Mesenchymal stem cell (in vitro differentiated cells and primary cell): ENCODE data around the gene NECAB2.

ENCODE experiments used
- DNase-seq: peaks from one replicate; pipeline ENCODE4 v3.0.0-alpha.2; 2013
- H2AFZ ChIP-seq: one replicate; pipeline ENCODE4 v1.6.1; 2013; ENCODE audit warnings: low read depth, mild to moderate bottlenecking, control low read depth, inconsistent platforms, low read length, moderate library complexity
- H2AK5ac ChIP-seq: 2 replicates; pipeline ENCODE4 v1.6.1; 2013; ENCODE audit warnings: low read length, moderate library complexity, mild to moderate bottlenecking, inconsistent platforms; ENCODE audit not compliant: severe bottlenecking
- H2BK120ac ChIP-seq: one replicate; pipeline ENCODE4 v1.6.1; 2013; ENCODE audit warnings: low read depth, mild to moderate bottlenecking, inconsistent platforms, low read length, moderate library complexity
- H2BK12ac ChIP-seq, 2 experiments: one replicate each; pipeline ENCODE4 v1.6.1; 2013; ENCODE audit warnings: inconsistent platforms in 2 of 2, low read length in 2 of 2, mild to moderate bottlenecking in 2 of 2, moderate library complexity in 2 of 2, control low read depth in 1 of 2
- H2BK15ac ChIP-seq: one replicate; pipeline ENCODE4 v1.6.1; 2013; ENCODE audit warnings: mild to moderate bottlenecking, low read depth, inconsistent platforms; ENCODE audit not compliant: poor library complexity, severe bottlenecking
- H2BK5ac ChIP-seq: 2 replicates; pipeline ENCODE4 v1.6.1; 2013; ENCODE audit warnings: low read depth, mild to moderate bottlenecking, low read length, control low read depth, inconsistent platforms; ENCODE audit not compliant: poor library complexity, severe bottlenecking
- H3K14ac ChIP-seq, 2 experiments: one replicate each; pipeline ENCODE4 v1.6.1; 2013; ENCODE audit warnings: inconsistent platforms in 2 of 2, low read length in 2 of 2, control low read depth in 1 of 2, mild to moderate bottlenecking in 1 of 2, moderate library complexity in 1 of 2
- H3K18ac ChIP-seq, 2 experiments: one replicate each; pipeline ENCODE4 v1.6.1; 2013; ENCODE audit warnings: inconsistent platforms in 2 of 2, low read length in 2 of 2, control low read depth in 1 of 2, low read depth in 1 of 2, mild to moderate bottlenecking in 1 of 2
- H3K23ac ChIP-seq, 2 experiments: one replicate each; pipeline ENCODE4 v1.6.1; 2013; ENCODE audit warnings: inconsistent platforms in 2 of 2, low read length in 2 of 2, mild to moderate bottlenecking in 2 of 2, moderate library complexity in 2 of 2, control low read depth in 1 of 2
- H3K27ac ChIP-seq: 2 replicates; pipeline ENCODE4 v1.5.1; 2013; ENCODE audit warnings: mild to moderate bottlenecking, moderate library complexity, low read length, control low read depth, inconsistent platforms; ENCODE audit not compliant: poor library complexity, severe bottlenecking
- H3K27me3 ChIP-seq, 2 experiments: 2 replicates each; pipeline versions ENCODE4 v1.6.1 to v1.7.0; 2013; ENCODE audit warnings: low read length in 2 of 2, mild to moderate bottlenecking in 2 of 2, moderate library complexity in 2 of 2, control low read depth in 1 of 2, inconsistent platforms in 1 of 2; ENCODE audit not compliant: control insufficient read depth in 1 of 2, insufficient read depth in 1 of 2
- H3K36me3 ChIP-seq, 2 experiments: 2 replicates each; pipeline versions ENCODE4 v1.6.1 to v1.7.0; 2013; ENCODE audit warnings: low read length in 2 of 2, control low read depth in 1 of 2, inconsistent platforms in 1 of 2, low read depth in 1 of 2, mild to moderate bottlenecking in 1 of 2; ENCODE audit not compliant: insufficient read depth in 2 of 2, control insufficient read depth in 1 of 2
- H3K4ac ChIP-seq, 2 experiments: one replicate each; pipeline ENCODE4 v1.6.1; 2013; ENCODE audit warnings: inconsistent platforms in 2 of 2, low read length in 2 of 2, mild to moderate bottlenecking in 2 of 2, moderate library complexity in 2 of 2, control low read depth in 1 of 2, low read depth in 1 of 2
- H3K4me1 ChIP-seq: 2 replicates; pipeline ENCODE4 v1.6.1; 2013; ENCODE audit warnings: low read depth, low read length, control low read depth; ENCODE audit not compliant: control insufficient read depth, insufficient read depth
- H3K4me2 ChIP-seq: 2 replicates; pipeline ENCODE4 v1.6.1; 2013; ENCODE audit warnings: low read length, mild to moderate bottlenecking, inconsistent platforms; ENCODE audit not compliant: poor library complexity, severe bottlenecking
- H3K4me3 ChIP-seq, 2 experiments: 2 replicates each; pipeline versions ENCODE4 v1.5.1 to v1.7.0; 2013; ENCODE audit warnings: low read length in 2 of 2, mild to moderate bottlenecking in 2 of 2, control low read depth in 1 of 2, low read depth in 1 of 2; ENCODE audit not compliant: insufficient read depth in 1 of 2
- H3K79me1 ChIP-seq: replicated peaks from 2 replicates; pipeline ENCODE4 v1.6.1; 2013; ENCODE audit warnings: mild to moderate bottlenecking, control low read depth, low read length, inconsistent platforms; ENCODE audit not compliant: poor library complexity, severe bottlenecking
- H3K9ac ChIP-seq: 2 replicates; pipeline ENCODE4 v1.7.0; 2013; ENCODE audit warnings: mild to moderate bottlenecking, low read length, moderate library complexity
- H3K9me3 ChIP-seq: 2 replicates; pipeline ENCODE4 v1.7.0; 2013; ENCODE audit warnings: mild to moderate bottlenecking, low read length; ENCODE audit not compliant: control insufficient read depth
- H4K8ac ChIP-seq: one replicate; pipeline ENCODE4 v1.6.1; 2013; ENCODE audit warnings: inconsistent platforms, mild to moderate bottlenecking, low read length, moderate library complexity
- H4K91ac ChIP-seq: one replicate; pipeline ENCODE4 v1.6.1; 2013; ENCODE audit warnings: mild to moderate bottlenecking, low read length, inconsistent platforms
- WGBS: methylation state at CpG from one replicate; pipeline ENCODE4 v1.1.7; 2013; ENCODE audit warnings: mixed read lengths; 5-methylcytosine and 5-hydroxymethylcytosine counted together

The NECAB2 gene

GRCh38 chr16:83932304-83932703 lies 35.7 kb upstream of the NECAB2 start:
- Histone ChIP-seq H2BK5ac (no peak overlapping the region), H3K4me3 (no peak overlapping the region), H3K14ac (no peak overlapping the region), H3K9ac (no peak overlapping the region), H3K18ac (no peak overlapping the region), H3K9me3 (no peaks in the 10 kb centered on the region), H3K79me1 (no peaks in the 10 kb centered on the region), H3K27ac (no peak overlapping the region), H2BK12ac (no peak overlapping the region), H3K23ac (no peak overlapping the region), H2BK120ac (no peak overlapping the region), H4K8ac (no peak overlapping the region), H3K4me2 (no peak overlapping the region), H2AK5ac (no peak overlapping the region), H3K27me3 (peaks cover 39 to 45% of the 10 kb centered on the region in 2 experiments), H2BK15ac (no peak overlapping the region), H3K4me1 (no peaks in the 10 kb centered on the region), H3K36me3 (no peaks in the 10 kb centered on the region), H3K4ac (no peak overlapping the region), H2AFZ (no peak overlapping the region), H4K91ac (no peak overlapping the region)
- 91% methylated on average over 11 of the region's 11 CpGs for WGBS
- no peak for DNase-seq

- no peaks in the 10 kb centered on the region for H3K4me1 ChIP-seq
- H2AFZ ChIP-seq, result no peak overlapping the region
- no peak overlapping the region for H2AK5ac ChIP-seq
- no peak overlapping the region for H3K4me3 ChIP-seq
- peaks cover 39 to 49% of the 10 kb centered on the region in 2 experiments for H3K27me3 ChIP-seq
- WGBS, result 90% methylated on average over 25 of the region's 25 CpGs
- no peak overlapping the region for H2BK120ac ChIP-seq
- no peak overlapping the region for H3K4me2 ChIP-seq
- no peak overlapping the region for H3K23ac ChIP-seq
- no peak overlapping the region for H3K18ac ChIP-seq
- no peak overlapping the region for H2BK15ac ChIP-seq
- H4K91ac ChIP-seq, result no peak overlapping the region
- H3K14ac ChIP-seq, result no peak overlapping the region
- no peak overlapping the region for H3K9ac ChIP-seq
- H3K27ac ChIP-seq, result no peak overlapping the region
- no peak overlapping the region for H2BK12ac ChIP-seq
- no peak overlapping the region for H3K4ac ChIP-seq
- DNase-seq, result peak; percentile 16
- H3K36me3 ChIP-seq, result no peaks in the 10 kb centered on the region
- H4K8ac ChIP-seq, result no peak overlapping the region
- no peaks in the 10 kb centered on the region for H3K9me3 ChIP-seq
- no peaks in the 10 kb centered on the region for H3K79me1 ChIP-seq
- H2BK5ac ChIP-seq, result no peak overlapping the region
Observed at GRCh38 chr16:83932955-83933673, 34.9 kb upstream of the NECAB2 start.

- H2BK5ac ChIP-seq, result no peak overlapping the region
- H4K91ac ChIP-seq, result no peak overlapping the region
- H2BK15ac ChIP-seq, result no peak overlapping the region
- peaks cover 39 to 51% of the 10 kb centered on the region in 2 experiments for H3K27me3 ChIP-seq
- WGBS, result 84% methylated on average over 28 of the region's 28 CpGs
- no peak overlapping the region for H3K23ac ChIP-seq
- no peak overlapping the region for H3K18ac ChIP-seq
- no peaks in the 10 kb centered on the region for H3K4me1 ChIP-seq
- no peak overlapping the region for H4K8ac ChIP-seq
- no peak overlapping the region for H2BK12ac ChIP-seq
- H3K79me1 ChIP-seq, result no peaks in the 10 kb centered on the region
- H3K4me2 ChIP-seq, result no peak overlapping the region
- no peaks in the 10 kb centered on the region for H3K36me3 ChIP-seq
- no peak overlapping the region for H3K14ac ChIP-seq
- H2AFZ ChIP-seq, result no peak overlapping the region
- H3K4ac ChIP-seq, result no peak overlapping the region
- H3K9me3 ChIP-seq, result no peaks in the 10 kb centered on the region
- H2BK120ac ChIP-seq, result no peak overlapping the region
- H3K4me3 ChIP-seq, result no peak overlapping the region
- H2AK5ac ChIP-seq, result no peak overlapping the region
- no peak overlapping the region for H3K27ac ChIP-seq
- peak; percentile 34 for DNase-seq
- no peak overlapping the region for H3K9ac ChIP-seq
Observed at GRCh38 chr16:83933885-83934683, 34.0 kb upstream of the NECAB2 start.

GRCh38 chr16:83934684-83934977 lies 33.4 kb upstream of the NECAB2 start:
- whole genome bisulfite sequencing, result 84% methylated on average over 12 of the region's 12 CpGs
- no peak overlapping the region for H3K18ac ChIP-seq
- H3K4ac ChIP-seq, result no peak overlapping the region
- no peak overlapping the region for H2AFZ ChIP-seq
- no peak overlapping the region for H4K8ac ChIP-seq
- H3K79me1 ChIP-seq, result no peaks in the 10 kb centered on the region
- H3K4me1 ChIP-seq, result no peaks in the 10 kb centered on the region
- no peak overlapping the region for H2BK120ac ChIP-seq
- no peak overlapping the region for H2BK5ac ChIP-seq
- H2BK12ac ChIP-seq, result no peak overlapping the region
- no peak overlapping the region for H2BK15ac ChIP-seq
- DNase-seq, result no peak
- H2AK5ac ChIP-seq, result no peak overlapping the region
- H3K9ac ChIP-seq, result no peak overlapping the region
- H3K4me3 ChIP-seq, result no peak overlapping the region
- no peaks in the 10 kb centered on the region for H3K9me3 ChIP-seq
- no peaks in the 10 kb centered on the region for H3K36me3 ChIP-seq
- no peak overlapping the region for H4K91ac ChIP-seq
- H3K4me2 ChIP-seq, result no peak overlapping the region
- H3K27me3 ChIP-seq, result peaks cover 39 to 52% of the 10 kb centered on the region in 2 experiments
- H3K27ac ChIP-seq, result no peak overlapping the region
- no peak overlapping the region for H3K14ac ChIP-seq
- no peak overlapping the region for H3K23ac ChIP-seq
